Stimulated activated CD8-positive, alpha-beta memory T cell treated with anti-CD3 and anti-CD28 coated beads, Interleukin-15, amount 100 ng/mL, for 4 hours (primary cell): ENCODE measurements around the gene RADIL.

ENCODE experiments used
- DNase-seq, 2 donors: peaks; one replicate each; pipeline ENCODE4 v3.0.0-alpha.2; 2020; ENCODE audit warnings: low read depth in 2 of 2

Gene RADIL

GRCh38 chr7:4831723-4832495 lies 51.6 kb downstream of the RADIL start:
- no peak for DNase-seq

- peak in 1 of 2 donors; percentile 12 for DNase-seq
Observed at GRCh38 chr7:4830176-4830575, 53.3 kb downstream of the RADIL start.

GRCh38 chr7:4828720-4829383 lies 54.7 kb downstream of the RADIL start:
- DNase-seq: no peak

- DNase-seq: no peak
Observed at GRCh38 chr7:4825081-4825480, 58.4 kb downstream of the RADIL start.

- DNase-seq: no peak
Observed at GRCh38 chr7:4824120-4824775, 59.3 kb downstream of the RADIL start.

DNA sequence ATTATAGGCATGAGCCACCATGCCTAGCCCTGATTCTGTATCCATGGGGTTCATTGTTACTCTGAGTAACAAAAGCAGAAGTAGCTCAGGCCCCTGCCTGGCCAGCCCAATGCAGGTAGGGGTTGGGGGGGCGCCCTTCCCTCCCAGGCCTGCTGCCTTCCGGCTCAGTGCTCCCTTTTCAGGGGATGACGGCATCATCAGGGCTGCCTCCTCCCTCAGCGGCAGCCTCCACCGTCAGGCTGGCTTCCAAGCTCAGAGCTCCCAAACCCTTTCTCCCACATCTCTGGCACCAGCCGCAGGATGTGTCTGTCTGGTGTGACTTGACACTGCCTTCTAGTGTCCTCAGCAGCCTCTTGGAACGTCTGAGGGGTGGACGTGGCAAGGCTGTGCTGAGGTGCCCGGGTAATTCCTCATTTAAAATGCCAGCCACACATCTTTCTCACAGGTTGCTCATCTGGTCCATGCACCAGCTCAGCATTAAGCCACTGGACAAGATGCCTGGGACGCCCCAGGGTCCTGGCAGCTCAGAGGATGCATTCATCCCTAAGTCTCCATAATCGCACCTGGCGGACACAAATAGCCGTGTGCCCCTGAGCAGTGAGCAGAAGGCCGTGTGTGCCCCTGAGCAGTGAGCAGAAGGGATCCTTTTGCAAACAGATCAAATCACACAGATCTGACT lies 59.9 kb downstream of the RADIL start:
- no peak for DNase-seq

DNA sequence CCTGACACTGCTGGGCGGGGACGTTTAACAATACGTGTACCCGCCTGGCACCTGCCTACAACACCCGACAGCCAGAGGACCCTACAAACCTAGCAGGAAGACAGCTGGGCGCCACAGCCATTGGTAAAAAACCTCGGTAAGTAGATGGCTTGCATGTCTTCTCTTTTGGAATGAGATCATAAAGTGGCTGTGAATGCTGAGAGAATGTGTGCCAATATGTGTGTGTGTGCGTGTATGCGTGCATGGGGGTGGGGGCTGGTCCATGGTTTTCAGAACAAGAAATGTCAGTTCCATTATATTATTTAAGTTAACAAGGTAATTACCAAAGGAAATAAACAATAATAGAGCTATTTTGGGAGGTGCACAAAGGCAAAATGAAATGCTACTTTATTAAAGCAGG lies 60.8 kb downstream of the RADIL start:
- DNase-seq: no peak

GRCh38 chr7:4820967-4821471 lies 62.5 kb downstream of the RADIL start:
- no peak for DNase-seq

GRCh38 chr7:4820405-4820966 lies 63.0 kb downstream of the RADIL start:
- DNase-seq: no peak

- no peak for DNase-seq
Observed at GRCh38 chr7:4819560-4820404, 63.7 kb downstream of the RADIL start.

DNA sequence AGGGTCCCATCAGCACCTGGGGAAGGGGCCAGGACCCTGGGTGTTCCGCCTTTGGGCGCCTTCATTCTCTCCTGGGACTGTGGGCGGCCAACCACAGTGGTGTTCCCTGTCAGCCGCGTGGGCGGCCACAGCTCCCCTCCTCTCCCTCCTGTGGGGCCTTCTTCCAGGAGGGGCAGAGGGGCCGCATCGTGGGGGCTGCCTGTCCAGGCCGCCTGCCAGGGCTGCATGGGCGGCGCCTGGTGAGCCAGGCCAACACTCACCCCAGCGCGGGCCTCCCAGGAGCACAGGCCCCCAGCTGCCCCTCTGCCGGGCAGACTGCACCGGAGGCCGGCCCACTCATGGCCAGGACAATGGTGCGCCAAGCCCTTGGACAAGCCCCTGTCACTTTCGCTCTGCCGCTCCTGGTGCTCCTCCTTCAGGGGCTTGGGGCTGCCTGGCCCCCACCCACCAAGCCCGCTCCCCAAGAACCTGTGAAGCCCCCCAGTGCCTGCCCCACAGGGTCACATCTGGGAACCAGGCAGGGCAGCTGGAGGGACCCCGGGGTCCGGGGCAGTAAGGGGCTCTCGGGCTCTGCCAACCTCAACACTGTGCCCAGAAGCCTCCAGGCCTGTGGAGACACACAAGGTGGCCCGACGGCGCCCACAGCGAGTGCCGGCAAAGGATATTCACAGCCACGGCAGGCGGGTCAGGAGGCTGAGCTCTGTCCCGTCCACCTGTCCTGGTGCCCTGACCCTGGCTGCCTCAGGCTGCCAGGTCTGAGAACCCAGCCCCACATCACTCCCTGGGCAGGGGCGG lies 65.3 kb downstream of the RADIL start:
- no peak for DNase-seq

DNA sequence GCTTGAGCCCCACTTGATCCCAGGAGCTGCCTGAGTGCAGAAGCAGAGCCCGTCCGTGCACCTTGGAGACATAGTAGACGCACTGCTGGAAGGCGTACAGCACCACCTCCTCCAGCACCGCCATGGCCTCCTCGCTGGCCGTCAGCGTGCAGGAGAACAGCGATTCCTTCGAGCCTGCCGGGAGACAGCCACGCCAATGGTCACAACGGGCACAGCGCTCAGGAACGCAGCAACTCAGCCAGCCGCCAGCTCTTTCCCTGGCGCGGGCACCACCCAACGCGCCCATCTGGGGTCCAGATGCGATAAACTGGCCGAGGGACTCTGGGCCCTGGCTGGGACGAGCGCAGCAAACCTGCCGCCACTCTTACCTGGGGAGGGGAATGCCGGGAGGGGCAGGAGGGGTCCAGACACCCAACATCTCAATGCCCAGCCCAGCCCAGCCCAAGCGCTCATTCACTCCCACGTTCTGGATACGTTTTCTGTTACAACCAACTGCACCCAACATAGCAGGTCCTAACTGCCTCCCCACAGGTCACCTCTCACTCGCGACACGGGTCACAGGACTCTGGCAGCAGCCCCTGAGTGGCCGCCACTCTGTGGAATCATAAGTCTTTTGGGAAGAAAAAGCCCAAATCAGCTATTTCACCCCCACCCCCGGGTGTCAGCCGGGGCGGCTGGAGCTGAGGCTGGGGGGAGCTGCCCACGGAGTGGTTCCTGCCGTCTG lies 66.2 kb downstream of the RADIL start:
- no peak for DNase-seq

- no peak for DNase-seq
Observed at GRCh38 chr7:4816419-4817080, 67.0 kb downstream of the RADIL start.

GRCh38 chr7:4815609-4816418 lies 67.7 kb downstream of the RADIL start:
- DNase-seq: no peak

DNA sequence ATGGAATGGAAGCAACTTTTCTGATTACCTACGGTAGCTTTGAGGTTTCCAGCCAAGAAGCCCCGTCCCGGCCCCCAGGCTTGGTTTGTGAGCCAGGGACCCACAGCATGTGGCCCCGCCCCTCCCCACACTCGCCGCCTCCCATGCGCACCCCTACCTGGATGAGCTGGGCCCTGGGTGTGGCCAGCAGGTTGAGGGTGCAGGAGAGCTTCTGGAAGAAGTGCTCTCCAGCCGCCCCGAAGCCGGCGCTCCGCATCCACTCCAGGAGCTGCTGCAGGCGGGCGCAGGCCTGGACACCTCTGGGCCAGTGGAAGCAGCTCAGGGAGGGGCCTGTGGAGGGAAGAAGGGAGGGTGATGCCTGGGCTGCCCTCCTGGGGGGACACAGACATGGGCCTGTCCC lies 68.4 kb downstream of the RADIL start:
- no peak for DNase-seq

GRCh38 chr7:4814433-4814832 lies 69.1 kb downstream of the RADIL start:
- DNase-seq: no peak

- no peak for DNase-seq
Observed at GRCh38 chr7:4809666-4810065, 73.8 kb downstream of the RADIL start.

- DNase-seq: peak in 1 of 2 donors; percentile 19
Observed at GRCh38 chr7:4809091-4809591, 74.4 kb downstream of the RADIL start.
